Heart right ventricle (tissue), 16 donors: ENCODE data around the gene DFFB. TPM values are rescaled to one million over a fixed set of nuclear protein-coding genes. Genes with fewer than 3 reads are reported as not detected.
A peak's percentile ranks its signal among the peaks of the same experiment; 100 is the strongest.

Source experiments
- ATAC-seq, 8 donors: fragments of 200-7000 bp; cut with Tn5 transposase; one replicate each; pipeline ENCODE4 v1.9.1; 2020; ENCODE audit warnings: mild to moderate bottlenecking in 8 of 8, moderate library complexity in 8 of 8, moderate number of reproducible peaks in 1 of 8
- DNase-seq, 2 donors: peaks; one replicate each; pipeline ENCODE4 v3.0.0-alpha.2; 2020
- H3K27ac ChIP-seq, 10 donors: fragments of 200-600 bp; sonication (generic) in 2 of 10; one replicate each; pipeline versions ENCODE4 v1.5.0 to v1.8.0; 2020 to 2022; ENCODE audit warnings: mild to moderate bottlenecking in 3 of 10
- H3K27me3 ChIP-seq, 7 donors: fragments of 200-600 bp; one replicate each; pipeline ENCODE4 v1.8.0; 2021 to 2022; ENCODE audit warnings: mild to moderate bottlenecking in 2 of 7
- H3K36me3 ChIP-seq, 9 donors: fragments of 200-600 bp; sonication (generic) in 1 of 9; one replicate each; pipeline versions ENCODE4 v1.5.0 to v1.8.0; 2020 to 2022; ENCODE audit warnings: mild to moderate bottlenecking in 2 of 9
- H3K4me1 ChIP-seq, 9 donors: fragments of 200-600 bp; sonication (generic) in 1 of 9; one replicate each; pipeline versions ENCODE4 v1.5.0 to v1.8.0; 2020 to 2022; ENCODE audit warnings: mild to moderate bottlenecking in 4 of 9
- H3K4me3 ChIP-seq, 10 donors: fragments of 200-600 bp; sonication (generic) in 2 of 10; one replicate each; pipeline versions ENCODE4 v1.5.0 to v1.8.0; 2020 to 2022; ENCODE audit warnings: mild to moderate bottlenecking in 7 of 10, moderate library complexity in 2 of 10
- H3K9me3 ChIP-seq, 11 donors: fragments of 200-600 bp in 10 of 11; sonication (generic) in 2 of 11; one replicate each; pipeline versions ENCODE4 v1.5.0 to v1.8.0; 2013 to 2022; ENCODE audit warnings: mild to moderate bottlenecking in 2 of 11, control low read depth in 1 of 11, moderate library complexity in 1 of 11
- CTCF ChIP-seq, 9 donors: fragments of 200-600 bp; sonication (generic) in 2 of 9; IDR thresholded peaks; one replicate each; pipeline versions ENCODE4 v1.5.0 to v1.8.0; 2021 to 2022; ENCODE audit warnings: antibody characterized with exemption in 9 of 9, mild to moderate bottlenecking in 5 of 9, moderate library complexity in 1 of 9
- WGBS, 2 donors: extraction: QIAGEN DNeasy Blood & Tissue Kit; methylation state at CpG; one replicate each; pipeline ENCODE4 v1.1.7; 2013; ENCODE audit warnings: inconsistent platforms in 1 of 2; 5-methylcytosine and 5-hydroxymethylcytosine counted together
- intact Hi-C, 10 donors: fragments of 100-400 bp; cut with DNase I; formaldehyde crosslinking; loops; one replicate each; pipeline versions ENCODE4 v1.11.1 to v1.14.2; 2022
- polyA plus RNA-seq, 2 donors: library from polyadenylated mRNA; stranded (reverse); fragments of 200-250 nt; gene quantifications; one replicate each; pipeline ENCODE4 v1.2.3, GENCODE V29; 2013
- total RNA-seq, 10 donors: library from RNA; stranded (reverse); fragmentation: NEBNext Ultra II Directional in 3 of 10; extraction: Animal tissue kit (Norgen Biotek cat#: 25700) in 3 of 10; gene quantifications; one replicate each; pipeline versions ENCODE4 v1.2.1 to v1.2.4, GENCODE V29; 2021 to 2023
- donor health status: Arrhythmogenic right ventricular cardiomyopathy.
- donor health status: ischemic (EF 13 %, LVEDD 7.1; RV severe dilation, severe dysfunction).
- donor health status: healthy with polysubstance abuse.
- donor health status: DM: no; HTN: yes; CAD: no.
- donor health status: DM: no; HTN: no; CAD: no.
- donor health status: ischemic (EF 25% LVEDD 6.9; RV normal size, moderate dysfunction).
- donor health status: ischemic (EF 25% LVEDD 5.7; RV mildly dilated, moderate dysfunction).
- donor health status: healthy.
- donor health status: DM: yes; HTN: yes; CAD: no.
- donor health status: Ischemic cardiomyopathy.
- donor health status: ischemic (EF 35%, LVEDD 5.7; RV mildly dilated, moderate dysfunction).
- donor health status: nonischemic (EF 11% LVEDD 7.7; RV severe dilation, severe dysfunction).
- donor health status: DM: yes; HTN: yes; CAD: no.
- donor health status: PGD.
- donor health status: ischemic (EF 29% LVEDD 5.4; RV normal size, mild dysfunction).
- donor health status: nonischemic (EF 23%, LVEDD 6.1; RV moderate dilation, normal function).

DFFB gene
- total and polyA plus RNA-seq, 12 donors = 1.2 to 7.9 (median 2.3) TPM

GRCh38 chr1:3817138-3817740, 40.0 kb upstream of the DFFB start:
- Histone ChIP-seq H3K4me3 (no peak overlapping the region), H3K27me3 (no peaks in the 10 kb centered on the region), H3K36me3 (peaks cover 0 to 82% (median 41%) of the 10 kb centered on the region in 9 donors), H3K9me3 (no peaks in the 10 kb centered on the region), H3K4me1 (no peaks in the 10 kb centered on the region), H3K27ac (no peak overlapping the region)
- no peak for DNase-seq
- WGBS, 2 donors = 95 to 96% methylated on average over 17 of the region's 17 CpGs
- intact Hi-C loops = no loop called here
- TF ChIP-seq CTCF (IDR thresholded peaks at IDR 0.05) = no peak
- peak in 1 of 8 donors; percentile 27 for ATAC-seq

- intact Hi-C loops = no loop called here
- TF ChIP-seq CTCF (IDR thresholded peaks at IDR 0.05) = no peak
- no peak for DNase-seq
- Histone ChIP-seq H3K4me3 (no peak overlapping the region), H3K27me3 (no peaks in the 10 kb centered on the region), H3K27ac (no peak overlapping the region), H3K4me1 (no peaks in the 10 kb centered on the region), H3K36me3 (peaks cover 0 to 90% (median 48%) of the 10 kb centered on the region in 9 donors), H3K9me3 (no peaks in the 10 kb centered on the region)
- WGBS, 2 donors = 93 to 94% methylated on average over 28 of the region's 28 CpGs
- ATAC-seq = peak in 1 of 8 donors; percentile 22
These were observed 39.3 kb upstream of the DFFB start for GRCh38 chr1:3817821-3818597.

GRCh38 chr1:3819771-3820200, 37.5 kb upstream of the DFFB start:
- H3K27ac ChIP-seq = no peak overlapping the region
- WGBS, 2 donors = 76 to 77% methylated on average over 10 of the region's 10 CpGs
- TF ChIP-seq CTCF (IDR thresholded peaks at IDR 0.05) = no peak
- DNase-seq (no peak), ATAC-seq (no peak)
- H3K4me3 ChIP-seq = no peak overlapping the region
- no peaks in the 10 kb centered on the region for H3K9me3 ChIP-seq
- H3K4me1 ChIP-seq = no peaks in the 10 kb centered on the region
- intact Hi-C loops = no loop called here
- peaks cover 0 to 91% (median 43%) of the 10 kb centered on the region in 9 donors for H3K36me3 ChIP-seq
- no peaks in the 10 kb centered on the region for H3K27me3 ChIP-seq

GRCh38 chr1:3820316-3820715, 37.0 kb upstream of the DFFB start:
- 91% methylated on average over 8 of the region's 8 CpGs for WGBS, 2 donors
- Histone ChIP-seq H3K27me3 (no peaks in the 10 kb centered on the region), H3K36me3 (peaks cover 0 to 89% (median 38%) of the 10 kb centered on the region in 9 donors), H3K4me1 (no peaks in the 10 kb centered on the region), H3K4me3 (no peak overlapping the region), H3K9me3 (no peaks in the 10 kb centered on the region), H3K27ac (no peak overlapping the region)
- intact Hi-C loops = no loop called here
- TF ChIP-seq CTCF (IDR thresholded peaks at IDR 0.05) = no peak
- DNase-seq (no peak), ATAC-seq (no peak)
